Keratinocyte (primary cell): ENCODE measurements around the gene CLIP2. TPM values are rescaled to one million over a fixed set of nuclear protein-coding genes. Genes with fewer than 3 reads are reported as not detected.

ENCODE experiments used
- DNase-seq: peaks from one replicate; pipeline ENCODE4 v3.0.0-alpha.2; 2011; ENCODE audit warnings: low read depth, missing footprints, low spot score
- FAIRE-seq: peaks from 2 replicates; lab custom pipeline; 2011; peaks lifted over from hg19 to GRCh38; lab: Jason Lieb, UNC
- H2AFZ ChIP-seq: 2 replicates; pipeline ENCODE4 v1.6.0; 2012; ENCODE audit warnings: low read length, control low read depth, inconsistent platforms; ENCODE audit not compliant: control insufficient read depth
- H3K27ac ChIP-seq: 2 replicates; pipeline ENCODE4 v1.5.1; 2011; ENCODE audit warnings: low read length; ENCODE audit not compliant: control insufficient read depth, insufficient read depth
- H3K27me3 ChIP-seq: 3 replicates; pipeline ENCODE4 v1.6.0; 2011; ENCODE audit warnings: low read length; ENCODE audit not compliant: control insufficient read depth, insufficient read depth; ENCODE audit errors: extremely low read depth
- H3K36me3 ChIP-seq, 2 experiments: 2 replicates in 1 of 2; 3 replicates in 1 of 2; pipeline ENCODE4 v1.5.1; 2011; ENCODE audit warnings: low read length in 2 of 2, mild to moderate bottlenecking in 1 of 2; ENCODE audit not compliant: control insufficient read depth in 2 of 2, insufficient read depth in 2 of 2; ENCODE audit errors: extremely low read depth in 1 of 2
- H3K4me1 ChIP-seq: 3 replicates; pipeline ENCODE4 v1.5.1; 2011; ENCODE audit warnings: low read length; ENCODE audit not compliant: control insufficient read depth, insufficient read depth; ENCODE audit errors: extremely low read depth
- H3K4me2 ChIP-seq: 3 replicates; pipeline ENCODE4 v1.6.0; 2011; ENCODE audit warnings: low read depth, low read length; ENCODE audit not compliant: control insufficient read depth, insufficient read depth; ENCODE audit errors: extremely low read depth
- H3K4me3 ChIP-seq, 3 experiments: fragments of 200-600 bp in 1 of 3; sonication (generic) in 1 of 3; 2 replicates in 2 of 3; 3 replicates in 1 of 3; pipeline ENCODE4 v1.5.1; 2011 to 2016; ENCODE audit warnings: low read length in 3 of 3, mild to moderate bottlenecking in 3 of 3, control low read depth in 2 of 3, inconsistent platforms in 1 of 3, low read depth in 1 of 3, mixed read lengths in 1 of 3, mixed run types in 1 of 3, moderate library complexity in 1 of 3; ENCODE audit not compliant: control insufficient read depth in 2 of 3, insufficient read depth in 2 of 3; ENCODE audit errors: extremely low read depth in 1 of 3
- H3K79me2 ChIP-seq: 2 replicates; pipeline ENCODE4 v1.6.0; 2012; ENCODE audit warnings: low read length; ENCODE audit not compliant: control insufficient read depth, insufficient read depth
- H3K9ac ChIP-seq: 3 replicates; pipeline ENCODE4 v1.6.0; 2011; ENCODE audit warnings: low read length; ENCODE audit not compliant: control insufficient read depth, insufficient read depth; ENCODE audit errors: extremely low read depth
- H3K9me1 ChIP-seq: 3 replicates; pipeline ENCODE4 v1.6.0; 2011; ENCODE audit warnings: low read length; ENCODE audit not compliant: control insufficient read depth, insufficient read depth; ENCODE audit errors: extremely low read depth
- H3K9me3 ChIP-seq: 2 replicates; pipeline ENCODE4 v1.5.1; 2012; ENCODE audit warnings: low read depth, low read length; ENCODE audit not compliant: control insufficient read depth
- H4K20me1 ChIP-seq: 3 replicates; pipeline ENCODE4 v1.6.0; 2011; ENCODE audit warnings: low read length; ENCODE audit not compliant: control insufficient read depth, insufficient read depth; ENCODE audit errors: extremely low read depth
- EZH2 ChIP-seq: IDR thresholded peaks from one replicate; pipeline ENCODE4 v1.6.1; 2012; ENCODE audit warnings: inconsistent platforms, mild to moderate bottlenecking, low read length, moderate library complexity
- dilution Hi-C: fragments of 300-500 bp; cut with MboI; formaldehyde crosslinking; loops from one replicate; pipeline ENCODE4 v1.7.0; 2020; ENCODE audit warnings: low sequenced_read_pairs; ENCODE audit not compliant: extremely low pct_ligation_motif_present
- polyA plus RNA-seq, 5 experiments: library from polyadenylated mRNA; depleted of rRNA in 3 of 5; stranded (reverse) in 3 of 5; stranded (forward) in 1 of 5; unstranded in 1 of 5; fragments of >200 nt; gene quantifications; 1 replicate in 1 of 5; 2 replicates in 3 of 5; 3 replicates in 1 of 5; pipeline versions ENCODE4 v1.2.1 to v1.2.3, GENCODE V29; 2011 to 2012; ENCODE audit warnings: missing spikeins in 2 of 5, low read depth in 1 of 5, low replicate concordance in 1 of 5
- TF ChIP-seq, protein P1 (sequence below), 3 experiments: IDR thresholded peaks in 1 of 3; conservative IDR thresholded peaks in 1 of 3; optimal IDR thresholded peaks in 1 of 3; 2 replicates in 2 of 3; 3 replicates in 1 of 3; pipeline versions ENCODE3 to v1.5.1; 2011; ENCODE audit warnings: low read length in 3 of 3, mild to moderate bottlenecking in 3 of 3, moderate library complexity in 2 of 3, control low read depth in 1 of 3, inconsistent platforms in 1 of 3; ENCODE audit not compliant: insufficient read depth in 2 of 3; ENCODE audit errors: extremely low read depth in 1 of 3

Gene CLIP2
- polyA plus RNA-seq, 1 donor (not counting 4 experiments of a cell fraction or from before 2014, with no cell fraction given), result 2.6 TPM

- peaks cover 20% of the 10 kb centered on the region for H3K4me1 ChIP-seq
- H3K9me3 ChIP-seq, result no peaks in the 10 kb centered on the region
- peak overlapping the region; percentile 78 for H3K9ac ChIP-seq
- peaks cover 23% of the 10 kb centered on the region for H3K79me2 ChIP-seq
- peak overlapping the region in 2 of 3 experiments; percentile 74 to 76 for H3K4me3 ChIP-seq
- no peaks in the 10 kb centered on the region for H3K36me3 ChIP-seq
- H4K20me1 ChIP-seq, result no peaks in the 10 kb centered on the region
- H3K9me1 ChIP-seq, result no peaks in the 10 kb centered on the region
- peak overlapping the region; percentile 66 for H2AFZ ChIP-seq
- peak overlapping the region; percentile 70 for H3K4me2 ChIP-seq
- no peak for FAIRE-seq
- no peak for TF ChIP-seq EZH2
- DNase-seq, result no peak
- no peaks in the 10 kb centered on the region for H3K27me3 ChIP-seq
- dilution Hi-C loops, result no loop called here
- peak overlapping the region; percentile 97 for H3K27ac ChIP-seq
Observed at GRCh38 chr7:74452748-74453321, 163.6 kb downstream of the CLIP2 start.

- Histone ChIP-seq H4K20me1 (no peaks in the 10 kb centered on the region), H3K27me3 (no peaks in the 10 kb centered on the region), H3K4me2 (peak within 1 kb of the TSS; percentile 89), H3K4me3 (peak within 1 kb of the TSS; percentile 73 to 76 (median 74)), H3K79me2 (peaks cover 27% of the 10 kb centered on the region), H3K9me1 (no peaks in the 10 kb centered on the region), H2AFZ (peak within 1 kb of the TSS; percentile 66), H3K36me3 (no peaks in the 10 kb centered on the region), H3K4me1 (peaks cover 20% of the 10 kb centered on the region), H3K27ac (peak within 1 kb of the TSS; percentile 97), H3K9me3 (no peaks in the 10 kb centered on the region), H3K9ac (peak within 1 kb of the TSS; percentile 78)
- FAIRE-seq (no peak), DNase-seq (no peak)
- dilution Hi-C loops, result no loop called here
- TF ChIP-seq, protein P1, sequence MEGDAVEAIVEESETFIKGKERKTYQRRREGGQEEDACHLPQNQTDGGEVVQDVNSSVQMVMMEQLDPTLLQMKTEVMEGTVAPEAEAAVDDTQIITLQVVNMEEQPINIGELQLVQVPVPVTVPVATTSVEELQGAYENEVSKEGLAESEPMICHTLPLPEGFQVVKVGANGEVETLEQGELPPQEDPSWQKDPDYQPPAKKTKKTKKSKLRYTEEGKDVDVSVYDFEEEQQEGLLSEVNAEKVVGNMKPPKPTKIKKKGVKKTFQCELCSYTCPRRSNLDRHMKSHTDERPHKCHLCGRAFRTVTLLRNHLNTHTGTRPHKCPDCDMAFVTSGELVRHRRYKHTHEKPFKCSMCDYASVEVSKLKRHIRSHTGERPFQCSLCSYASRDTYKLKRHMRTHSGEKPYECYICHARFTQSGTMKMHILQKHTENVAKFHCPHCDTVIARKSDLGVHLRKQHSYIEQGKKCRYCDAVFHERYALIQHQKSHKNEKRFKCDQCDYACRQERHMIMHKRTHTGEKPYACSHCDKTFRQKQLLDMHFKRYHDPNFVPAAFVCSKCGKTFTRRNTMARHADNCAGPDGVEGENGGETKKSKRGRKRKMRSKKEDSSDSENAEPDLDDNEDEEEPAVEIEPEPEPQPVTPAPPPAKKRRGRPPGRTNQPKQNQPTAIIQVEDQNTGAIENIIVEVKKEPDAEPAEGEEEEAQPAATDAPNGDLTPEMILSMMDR (optimal IDR thresholded peaks at IDR 0.05 in 1 of 3, IDR thresholded peaks at IDR 0.05 in 1 of 3, conservative IDR thresholded peaks at IDR 0.05 in 1 of 3; ENCODE audit: extremely low read depth in 1 of 3, insufficient read depth in 2 of 3, low read length in 3 of 3), result no peak
- TF ChIP-seq EZH2, result no peak
Observed at GRCh38 chr7:74453322-74454011, 164.3 kb downstream of the CLIP2 start, which contains the start of gene GTF2IRD1. Gene GTF2IRD1 (plus strand): TSS chr7:74453906. CDS start chr7:74508081, 54,175 bp downstream.
